ENCODE measurements around the gene YPEL1. TPM values are rescaled to one million over a fixed set of nuclear protein-coding genes. Genes with fewer than 3 reads are reported as not detected.

YPEL1 gene
- total RNA-seq, 1 donor from 2014 or later: 30.5 TPM

DNA sequence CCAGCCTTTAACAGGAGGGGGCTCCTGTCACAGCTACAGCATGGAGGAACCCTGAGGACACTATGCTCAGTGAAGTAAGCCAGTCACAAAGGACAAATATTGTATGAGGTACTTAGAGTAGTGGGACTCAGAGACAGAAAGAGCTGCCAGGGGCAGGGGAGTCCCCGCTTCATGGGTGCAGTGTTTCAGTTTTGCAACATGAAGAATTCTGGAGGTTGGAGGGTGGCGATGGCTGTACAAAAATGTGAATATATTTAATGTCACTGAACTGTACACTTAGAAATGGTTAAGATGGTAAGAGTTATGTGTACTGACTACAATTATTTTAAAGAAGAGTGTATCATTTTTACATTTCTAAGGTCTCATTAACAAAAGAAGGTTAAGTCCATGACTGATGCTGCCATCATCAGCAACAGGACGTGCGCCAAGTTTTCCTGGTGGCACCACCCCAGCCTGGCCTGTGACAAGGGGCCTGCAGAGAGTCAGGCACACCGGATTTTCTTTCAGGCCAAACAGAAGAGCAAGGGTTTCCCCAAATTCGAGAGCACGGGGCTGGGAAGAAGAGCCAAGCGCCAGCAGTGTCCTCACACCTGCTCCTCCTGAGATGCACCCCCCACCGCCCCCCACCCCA lies 22.1 kb downstream of the YPEL1 start:
- Mint-ChIP-seq H3K27ac (no peak overlapping the region), H3K4me1 (ENCODE audit: low read depth) (peaks cover 2% of the 10 kb centered on the region), H3K9me3 (ENCODE audit: low read depth) (no peaks in the 10 kb centered on the region), H3K36me3 (ENCODE audit: insufficient read depth) (peaks cover 9% of the 10 kb centered on the region), H3K27me3 (no peaks in the 10 kb centered on the region), H3K4me3 (ENCODE audit: low read depth) (no peak overlapping the region)
- TF ChIP-seq, protein P1, sequence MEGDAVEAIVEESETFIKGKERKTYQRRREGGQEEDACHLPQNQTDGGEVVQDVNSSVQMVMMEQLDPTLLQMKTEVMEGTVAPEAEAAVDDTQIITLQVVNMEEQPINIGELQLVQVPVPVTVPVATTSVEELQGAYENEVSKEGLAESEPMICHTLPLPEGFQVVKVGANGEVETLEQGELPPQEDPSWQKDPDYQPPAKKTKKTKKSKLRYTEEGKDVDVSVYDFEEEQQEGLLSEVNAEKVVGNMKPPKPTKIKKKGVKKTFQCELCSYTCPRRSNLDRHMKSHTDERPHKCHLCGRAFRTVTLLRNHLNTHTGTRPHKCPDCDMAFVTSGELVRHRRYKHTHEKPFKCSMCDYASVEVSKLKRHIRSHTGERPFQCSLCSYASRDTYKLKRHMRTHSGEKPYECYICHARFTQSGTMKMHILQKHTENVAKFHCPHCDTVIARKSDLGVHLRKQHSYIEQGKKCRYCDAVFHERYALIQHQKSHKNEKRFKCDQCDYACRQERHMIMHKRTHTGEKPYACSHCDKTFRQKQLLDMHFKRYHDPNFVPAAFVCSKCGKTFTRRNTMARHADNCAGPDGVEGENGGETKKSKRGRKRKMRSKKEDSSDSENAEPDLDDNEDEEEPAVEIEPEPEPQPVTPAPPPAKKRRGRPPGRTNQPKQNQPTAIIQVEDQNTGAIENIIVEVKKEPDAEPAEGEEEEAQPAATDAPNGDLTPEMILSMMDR (IDR thresholded peaks at IDR 0.05; ENCODE audit: unreplicated experiment): no peak
- no peak for DNase-seq (ENCODE audit: low spot score, unreplicated experiment)

DNA sequence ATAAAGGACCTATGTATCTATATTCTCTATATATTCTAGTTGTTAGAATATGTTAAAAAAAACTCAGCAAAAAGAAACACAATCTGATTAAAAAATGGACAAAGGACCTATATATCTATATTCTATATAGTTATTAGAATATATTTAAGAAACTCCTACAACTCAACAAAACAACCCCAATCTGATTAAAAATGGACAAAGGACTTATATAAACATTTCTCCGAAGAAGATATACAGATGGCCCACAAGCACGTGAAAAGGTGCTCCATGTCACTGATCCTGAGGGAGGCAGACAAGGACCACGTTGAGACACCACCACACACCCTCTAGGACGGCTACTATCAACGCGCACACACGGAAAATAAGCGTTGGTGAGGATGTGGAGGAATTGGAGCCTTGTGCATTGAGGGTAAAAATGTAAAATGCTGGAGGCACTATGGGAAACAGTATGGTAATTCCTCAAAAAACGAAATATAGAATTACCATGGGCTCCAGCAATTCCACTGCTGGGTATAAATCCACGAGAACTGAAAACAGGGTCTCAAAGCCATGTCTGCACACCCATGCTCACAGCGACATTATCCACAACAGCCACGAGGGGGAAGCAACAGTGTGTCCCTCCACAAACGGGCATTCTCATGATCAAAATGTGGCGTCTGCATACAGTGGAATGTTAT lies 22.7 kb downstream of the YPEL1 start:
- H3K27ac Mint-ChIP-seq: no peak overlapping the region
- H3K4me3 Mint-ChIP-seq (ENCODE audit: low read depth): no peak overlapping the region
- H3K4me1 Mint-ChIP-seq (ENCODE audit: low read depth): peaks cover 2% of the 10 kb centered on the region

DNA sequence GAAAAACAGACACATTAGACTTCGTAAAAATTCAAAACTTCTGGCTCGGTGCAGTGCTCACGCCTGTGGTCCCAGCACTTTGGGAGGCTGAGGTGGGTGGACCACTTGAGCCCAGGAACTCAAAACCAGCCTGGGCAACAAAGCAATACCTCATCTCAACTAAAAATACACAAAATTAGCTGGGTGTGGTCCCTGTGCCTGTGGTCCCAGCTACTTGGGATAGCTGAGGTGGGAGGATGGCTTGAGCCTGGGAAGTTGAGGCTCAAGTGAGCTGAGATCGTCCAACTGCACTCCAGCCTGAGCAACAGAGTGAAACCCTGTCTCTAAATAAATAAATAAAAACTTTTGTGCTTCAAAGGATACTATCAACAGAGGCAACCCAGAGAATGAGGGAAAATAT lies 23.7 kb downstream of the YPEL1 start:
- no peak for DNase-seq (ENCODE audit: low spot score, unreplicated experiment)
- Mint-ChIP-seq H3K27ac (no peak overlapping the region), H3K4me3 (ENCODE audit: low read depth) (no peak overlapping the region), H3K9me3 (ENCODE audit: low read depth) (no peaks in the 10 kb centered on the region), H3K4me1 (ENCODE audit: low read depth) (peaks cover 2% of the 10 kb centered on the region), H3K36me3 (ENCODE audit: insufficient read depth) (peaks cover 9% of the 10 kb centered on the region), H3K27me3 (no peaks in the 10 kb centered on the region)
- TF ChIP-seq, protein P1 (IDR thresholded peaks at IDR 0.05; ENCODE audit: unreplicated experiment): no peak

More for the DNA sequence above, 22.7 kb downstream of the YPEL1 start:
- Mint-ChIP-seq H3K36me3 (ENCODE audit: insufficient read depth) (peaks cover 9% of the 10 kb centered on the region), H3K27me3 (no peaks in the 10 kb centered on the region), H3K9me3 (ENCODE audit: low read depth) (no peaks in the 10 kb centered on the region)
- no peak for DNase-seq (ENCODE audit: low spot score, unreplicated experiment)
- TF ChIP-seq, protein P1 (IDR thresholded peaks at IDR 0.05; ENCODE audit: unreplicated experiment): peak; percentile 60

DNA sequence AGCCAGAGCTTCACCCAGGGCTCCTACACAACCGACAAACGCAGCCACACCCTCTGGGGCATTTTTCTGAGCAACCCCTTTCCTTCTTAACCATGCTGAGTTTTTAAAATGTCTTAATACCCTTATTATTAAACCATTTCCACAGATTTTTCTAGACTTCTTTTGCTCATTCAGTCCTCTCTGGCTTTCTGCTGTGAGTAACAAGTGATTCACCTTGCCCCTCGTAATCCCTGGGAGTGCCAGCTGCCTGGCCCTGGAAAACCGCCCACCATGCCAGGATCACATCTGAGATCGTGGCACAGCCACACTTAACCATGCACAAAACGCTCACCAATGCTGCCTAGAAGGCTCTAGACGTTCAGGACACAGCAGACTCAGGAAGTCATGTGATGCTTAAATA lies 25.4 kb downstream of the YPEL1 start:
- TF ChIP-seq, protein P1 (IDR thresholded peaks at IDR 0.05; ENCODE audit: unreplicated experiment): no peak
- Mint-ChIP-seq H3K27ac (no peak overlapping the region), H3K36me3 (ENCODE audit: insufficient read depth) (peaks cover 9% of the 10 kb centered on the region), H3K27me3 (no peaks in the 10 kb centered on the region), H3K4me1 (ENCODE audit: low read depth) (peaks cover 2% of the 10 kb centered on the region), H3K4me3 (ENCODE audit: low read depth) (no peak overlapping the region), H3K9me3 (ENCODE audit: low read depth) (no peaks in the 10 kb centered on the region)
- DNase-seq (ENCODE audit: low spot score, unreplicated experiment): no peak

DNA sequence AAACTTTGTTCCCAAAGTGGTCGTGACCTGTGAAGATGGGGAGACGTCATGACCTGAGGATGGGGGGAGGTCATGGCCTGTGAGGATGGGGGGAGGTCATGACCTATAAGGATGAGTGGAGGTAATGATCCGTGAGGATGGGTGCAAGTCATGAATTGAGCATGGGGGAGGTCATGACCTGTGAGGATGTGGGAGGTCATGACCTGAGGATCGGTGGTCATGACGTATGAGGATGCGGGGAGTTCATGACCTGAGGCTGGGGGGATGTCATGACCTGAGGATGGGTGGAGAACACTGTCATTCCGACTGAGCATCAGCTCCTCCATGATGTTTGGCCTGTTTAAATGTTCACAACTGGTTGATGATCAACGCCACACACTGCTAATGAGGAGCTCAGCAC lies 25.9 kb downstream of the YPEL1 start:
- TF ChIP-seq, protein P1 (IDR thresholded peaks at IDR 0.05; ENCODE audit: unreplicated experiment): no peak
- no peak overlapping the region for H3K27ac Mint-ChIP-seq
- no peaks in the 10 kb centered on the region for H3K9me3 Mint-ChIP-seq (ENCODE audit: low read depth)
- peaks cover under 1% of the 10 kb centered on the region for H3K4me1 Mint-ChIP-seq (ENCODE audit: low read depth)
- H3K4me3 Mint-ChIP-seq (ENCODE audit: low read depth): no peak overlapping the region
- no peaks in the 10 kb centered on the region for H3K27me3 Mint-ChIP-seq
- peaks cover 9% of the 10 kb centered on the region for H3K36me3 Mint-ChIP-seq (ENCODE audit: insufficient read depth)
- DNase-seq (ENCODE audit: low spot score, unreplicated experiment): no peak

Measured in progenitor cell of endocrine pancreas (in vitro differentiated cells).